HCT116 (cell line): ENCODE results near the gene CCDC83. TPM values are rescaled to one million over a fixed set of nuclear protein-coding genes. Genes with fewer than 3 reads are reported as not detected.

ENCODE experiments used
- ATAC-seq: fragments of 200-7000 bp; cut with Tn5 transposase; 2 replicates; pipeline ENCODE4 v1.9.1; 2020; ENCODE audit warnings: mild to moderate bottlenecking, moderate library complexity
- BruUV-seq: library from RNA; stranded (reverse); fragments of 400-500 nt; replicated peaks from 2 replicates; lab custom pipeline; 2021; lab: Mats Ljungman, UMichigan
- CTCF ChIA-PET: fragments of 300-600 bp; sonication (Branson Sonifier 250); formaldehyde crosslinking; loops from one replicate; lab custom pipeline; 2021; ENCODE audit warnings: antibody characterized with exemption; lab: Charles Lee
- POLR2A ChIA-PET: fragments of 300-600, 350-600 bp; sonication (Branson Sonifier 250); formaldehyde crosslinking; loops from one replicate; lab custom pipeline; 2021; ENCODE audit warnings: antibody characterized with exemption; lab: Charles Lee
- RAD21 ChIA-PET, 2 experiments: fragments of 300-600 bp; sonication (Branson Sonifier 250); formaldehyde crosslinking; loops; one replicate each; lab custom pipeline; 2023; ENCODE audit warnings: low total read pairs in 2 of 2; ENCODE audit not compliant: uncharacterized antibody in 2 of 2, unreplicated experiment in 2 of 2, low non-redundant PET in 1 of 2; lab: Charles Lee
- DNase-seq: peaks from one replicate; pipeline ENCODE4 v3.0.0-alpha.2; 2010; ENCODE audit warnings: low read depth, low spot score
- H2AFZ ChIP-seq: fragments of 200-600 bp; shearing (Covaris generic), sonication (generic); 2 replicates; pipeline ENCODE4 v1.6.1; 2017; ENCODE audit warnings: low read depth, mixed run types, mixed read lengths, antibody characterized with exemption, low read length; ENCODE audit not compliant: poor library complexity, severe bottlenecking
- H3K27ac ChIP-seq: 2 replicates; pipeline ENCODE4 v1.5.1; 2012; ENCODE audit warnings: low read depth, low read length
- H3K27me3 ChIP-seq: fragments of 200-600 bp; sonication (generic); 2 replicates; pipeline ENCODE4 v1.6.1; 2016; ENCODE audit warnings: mixed run types, low read length, mixed read lengths; ENCODE audit not compliant: insufficient read depth
- H3K36me3 ChIP-seq, 2 experiments: fragments of 200-500 bp in 1 of 2; fragments of 200-600 bp in 1 of 2; sonication (Bioruptor generic) in 1 of 2; sonication (generic) in 1 of 2; 2 replicates each; pipeline versions ENCODE4 v1.5.1 to v1.6.1; 2014 to 2016; ENCODE audit warnings: low read length in 2 of 2, inconsistent platforms in 1 of 2, mixed read lengths in 1 of 2, mixed run types in 1 of 2; ENCODE audit not compliant: insufficient read depth in 2 of 2, control insufficient read depth in 1 of 2
- H3K4me1 ChIP-seq, 2 experiments: fragments of 200-600 bp in 1 of 2; sonication (generic) in 1 of 2; 2 replicates each; pipeline versions ENCODE4 v1.5.1 to v1.6.1; 2012 to 2017; ENCODE audit warnings: low read length in 2 of 2, inconsistent platforms in 1 of 2, mild to moderate bottlenecking in 1 of 2, mixed read lengths in 1 of 2, mixed run types in 1 of 2, moderate library complexity in 1 of 2; ENCODE audit not compliant: insufficient read depth in 2 of 2, control insufficient read depth in 1 of 2
- H3K4me2 ChIP-seq: fragments of 200-600 bp; sonication (generic); 2 replicates; pipeline ENCODE4 v1.6.1; 2017; ENCODE audit warnings: mixed run types, low read length, mixed read lengths
- H3K4me3 ChIP-seq, 2 experiments: fragments of 200-600 bp in 1 of 2; sonication (generic) in 1 of 2; replicated peaks in 1 of 2; 2 replicates each; pipeline ENCODE4 v1.5.1; 2011 to 2016; ENCODE audit warnings: low read length in 2 of 2, control low read depth in 1 of 2, low read depth in 1 of 2, mild to moderate bottlenecking in 1 of 2, mixed read lengths in 1 of 2, mixed run types in 1 of 2
- H3K79me2 ChIP-seq: fragments of 200-600 bp; sonication (generic); 2 replicates; pipeline ENCODE4 v1.6.1; 2017; ENCODE audit warnings: mild to moderate bottlenecking, mixed run types, low read length, moderate library complexity, mixed read lengths; ENCODE audit not compliant: insufficient read depth
- H3K9ac ChIP-seq: fragments of 200-600 bp; sonication (generic); 2 replicates; pipeline ENCODE4 v1.6.1; 2016; ENCODE audit warnings: low read length, mixed read lengths
- H3K9me2 ChIP-seq: fragments of 200-600 bp; sonication (generic), shearing (Covaris generic); 2 replicates; pipeline ENCODE4 v1.6.1; 2017; ENCODE audit warnings: mixed run types, mild to moderate bottlenecking, moderate library complexity; ENCODE audit not compliant: insufficient read depth
- H3K9me3 ChIP-seq, 2 experiments: fragments of 200-500 bp in 1 of 2; fragments of 200-600 bp in 1 of 2; sonication (Bioruptor generic) in 1 of 2; sonication (generic) in 1 of 2; 2 replicates each; pipeline ENCODE4 v1.6.1; 2014 to 2017; ENCODE audit warnings: low read length in 2 of 2, mixed read lengths in 2 of 2, inconsistent platforms in 1 of 2, low read depth in 1 of 2, mild to moderate bottlenecking in 1 of 2, mixed run types in 1 of 2, moderate library complexity in 1 of 2; ENCODE audit not compliant: control insufficient read depth in 1 of 2, insufficient read depth in 1 of 2
- H4K20me1 ChIP-seq: fragments of 200-600 bp; sonication (generic), shearing (Covaris generic); 2 replicates; pipeline ENCODE4 v1.6.1; 2017; ENCODE audit warnings: mixed run types, mild to moderate bottlenecking, moderate library complexity; ENCODE audit not compliant: insufficient read depth
- CBX3 ChIP-seq: IDR thresholded peaks from 2 replicates; pipeline ENCODE4 v1.6.1; 2012; ENCODE audit warnings: low read depth
- CEBPB ChIP-seq: IDR thresholded peaks from 2 replicates; pipeline ENCODE4 v1.6.1; 2012; ENCODE audit warnings: low read depth
- EGR1 ChIP-seq: IDR thresholded peaks from 2 replicates; pipeline ENCODE4 v1.6.1; 2012; ENCODE audit warnings: low read depth
- ELF1 ChIP-seq: IDR thresholded peaks from 2 replicates; pipeline ENCODE4 v1.6.1; 2012; ENCODE audit warnings: low read depth, borderline replicate concordance
- EZH2 ChIP-seq: fragments of 200-600 bp; sonication (generic); IDR thresholded peaks from 2 replicates; pipeline ENCODE4 v1.6.1; 2017; ENCODE audit warnings: antibody characterized with exemption, mixed run types
- EZH2phosphoT487 ChIP-seq: fragments of 200-600 bp; IDR thresholded peaks from 2 replicates; pipeline ENCODE4 v1.6.1; 2018; ENCODE audit warnings: antibody characterized with exemption, borderline replicate concordance
- FOSL1 ChIP-seq: IDR thresholded peaks from 2 replicates; pipeline ENCODE4 v1.6.1; 2012; ENCODE audit warnings: low read depth
- JUND ChIP-seq: IDR thresholded peaks from 2 replicates; pipeline ENCODE4 v1.6.1; 2012
- POLR2AphosphoS5 ChIP-seq: IDR thresholded peaks from 2 replicates; pipeline ENCODE4 v1.6.1; 2011; ENCODE audit warnings: mild to moderate bottlenecking, low read depth, low read length, moderate library complexity
- RAD21 ChIP-seq: IDR thresholded peaks from 2 replicates; pipeline ENCODE4 v1.6.1; 2012; ENCODE audit warnings: low read depth, mild to moderate bottlenecking
- SP1 ChIP-seq: IDR thresholded peaks from 2 replicates; pipeline ENCODE4 v1.6.1; 2012; ENCODE audit warnings: low read depth
- SRF ChIP-seq: IDR thresholded peaks from 2 replicates; pipeline ENCODE4 v1.6.1; 2012; ENCODE audit warnings: low read depth
- ZFX ChIP-seq: fragments of 450-650 bp; IDR thresholded peaks from 2 replicates; pipeline ENCODE4 v1.6.1; 2017
- intact Hi-C: fragments of 100-400 bp; cut with micrococcal nuclease; formaldehyde crosslinking; loops from 2 replicates; pipeline ENCODE4 v1.10.0; 2022
- total RNA-seq: library from RNA; stranded (reverse); gene quantifications from one replicate; pipeline ENCODE4 v1.2.1, GENCODE V29; 2021; ENCODE audit not compliant: unreplicated experiment
- TF ChIP-seq, protein P1 (sequence below): IDR thresholded peaks from 2 replicates; pipeline ENCODE4 v1.6.1; 2011; ENCODE audit warnings: mild to moderate bottlenecking, low read length, moderate library complexity; ENCODE audit not compliant: insufficient replicate concordance; ENCODE audit errors: extremely low read depth
- TF ChIP-seq, protein P2 (sequence below): IDR thresholded peaks from 2 replicates; pipeline ENCODE4 v1.6.1; 2012
- TF ChIP-seq, protein P3 (sequence below): IDR thresholded peaks from 2 replicates; pipeline ENCODE4 v1.6.1; 2012; ENCODE audit warnings: low read depth
- TF ChIP-seq, protein P4 (sequence below): IDR thresholded peaks from 2 replicates; pipeline ENCODE4 v1.6.1; 2012
- TF ChIP-seq, protein P5 (sequence below), 3 experiments: fragments of 200-600 bp in 1 of 3; sonication (generic) in 1 of 3; IDR thresholded peaks in 2 of 3; conservative IDR thresholded peaks in 1 of 3; 2 replicates each; pipeline ENCODE4 v1.5.1; 2012 to 2017; ENCODE audit warnings: low read depth in 2 of 3, low read length in 2 of 3, antibody characterized with exemption in 1 of 3, borderline replicate concordance in 1 of 3, control low read depth in 1 of 3, mild to moderate bottlenecking in 1 of 3, mixed read lengths in 1 of 3, mixed run types in 1 of 3, moderate library complexity in 1 of 3; ENCODE audit not compliant: insufficient read depth in 1 of 3

The CCDC83 gene
- total RNA-seq, 1 experiment from 2014 or later: not detected

DNA sequence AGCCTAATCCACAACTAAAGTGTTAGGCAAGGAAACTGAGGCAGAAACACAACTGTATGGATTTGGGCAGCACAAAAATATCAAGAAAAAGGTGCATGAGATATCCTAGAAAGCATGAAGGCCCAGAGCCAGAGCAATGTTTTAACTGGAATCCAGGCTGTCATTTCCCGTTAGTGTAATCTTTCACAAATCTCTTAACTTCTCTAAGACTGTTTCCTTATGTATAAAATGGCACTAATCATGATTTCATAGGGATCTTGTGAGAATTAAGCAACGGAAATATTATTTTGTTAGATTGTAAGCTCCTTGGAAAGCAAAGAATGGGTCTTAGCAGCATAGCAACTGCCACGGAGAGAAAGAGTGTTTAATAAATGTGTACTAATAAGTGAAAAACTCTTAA, 29.6 kb upstream of the CCDC83 start:
- no peaks in the 10 kb centered on the region for H3K27me3 ChIP-seq
- ChIA-PET RAD21 (no interaction called here), CTCF (no interaction called here), POLR2A (no interaction called here)
- no peak overlapping the region for H3K27ac ChIP-seq
- no peaks in the 10 kb centered on the region for H3K79me2 ChIP-seq
- TF ChIP-seq, protein P1, sequence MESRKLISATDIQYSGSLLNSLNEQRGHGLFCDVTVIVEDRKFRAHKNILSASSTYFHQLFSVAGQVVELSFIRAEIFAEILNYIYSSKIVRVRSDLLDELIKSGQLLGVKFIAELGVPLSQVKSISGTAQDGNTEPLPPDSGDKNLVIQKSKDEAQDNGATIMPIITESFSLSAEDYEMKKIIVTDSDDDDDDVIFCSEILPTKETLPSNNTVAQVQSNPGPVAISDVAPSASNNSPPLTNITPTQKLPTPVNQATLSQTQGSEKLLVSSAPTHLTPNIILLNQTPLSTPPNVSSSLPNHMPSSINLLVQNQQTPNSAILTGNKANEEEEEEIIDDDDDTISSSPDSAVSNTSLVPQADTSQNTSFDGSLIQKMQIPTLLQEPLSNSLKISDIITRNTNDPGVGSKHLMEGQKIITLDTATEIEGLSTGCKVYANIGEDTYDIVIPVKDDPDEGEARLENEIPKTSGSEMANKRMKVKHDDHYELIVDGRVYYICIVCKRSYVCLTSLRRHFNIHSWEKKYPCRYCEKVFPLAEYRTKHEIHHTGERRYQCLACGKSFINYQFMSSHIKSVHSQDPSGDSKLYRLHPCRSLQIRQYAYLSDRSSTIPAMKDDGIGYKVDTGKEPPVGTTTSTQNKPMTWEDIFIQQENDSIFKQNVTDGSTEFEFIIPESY: no peak
- TF ChIP-seq JUND: no peak
- TF ChIP-seq, protein P2, sequence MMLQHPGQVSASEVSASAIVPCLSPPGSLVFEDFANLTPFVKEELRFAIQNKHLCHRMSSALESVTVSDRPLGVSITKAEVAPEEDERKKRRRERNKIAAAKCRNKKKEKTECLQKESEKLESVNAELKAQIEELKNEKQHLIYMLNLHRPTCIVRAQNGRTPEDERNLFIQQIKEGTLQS: no peak
- no peak for TF ChIP-seq FOSL1
- TF ChIP-seq RAD21: no peak
- no peak for TF ChIP-seq EZH2
- TF ChIP-seq SRF: no peak
- TF ChIP-seq, protein P3, sequence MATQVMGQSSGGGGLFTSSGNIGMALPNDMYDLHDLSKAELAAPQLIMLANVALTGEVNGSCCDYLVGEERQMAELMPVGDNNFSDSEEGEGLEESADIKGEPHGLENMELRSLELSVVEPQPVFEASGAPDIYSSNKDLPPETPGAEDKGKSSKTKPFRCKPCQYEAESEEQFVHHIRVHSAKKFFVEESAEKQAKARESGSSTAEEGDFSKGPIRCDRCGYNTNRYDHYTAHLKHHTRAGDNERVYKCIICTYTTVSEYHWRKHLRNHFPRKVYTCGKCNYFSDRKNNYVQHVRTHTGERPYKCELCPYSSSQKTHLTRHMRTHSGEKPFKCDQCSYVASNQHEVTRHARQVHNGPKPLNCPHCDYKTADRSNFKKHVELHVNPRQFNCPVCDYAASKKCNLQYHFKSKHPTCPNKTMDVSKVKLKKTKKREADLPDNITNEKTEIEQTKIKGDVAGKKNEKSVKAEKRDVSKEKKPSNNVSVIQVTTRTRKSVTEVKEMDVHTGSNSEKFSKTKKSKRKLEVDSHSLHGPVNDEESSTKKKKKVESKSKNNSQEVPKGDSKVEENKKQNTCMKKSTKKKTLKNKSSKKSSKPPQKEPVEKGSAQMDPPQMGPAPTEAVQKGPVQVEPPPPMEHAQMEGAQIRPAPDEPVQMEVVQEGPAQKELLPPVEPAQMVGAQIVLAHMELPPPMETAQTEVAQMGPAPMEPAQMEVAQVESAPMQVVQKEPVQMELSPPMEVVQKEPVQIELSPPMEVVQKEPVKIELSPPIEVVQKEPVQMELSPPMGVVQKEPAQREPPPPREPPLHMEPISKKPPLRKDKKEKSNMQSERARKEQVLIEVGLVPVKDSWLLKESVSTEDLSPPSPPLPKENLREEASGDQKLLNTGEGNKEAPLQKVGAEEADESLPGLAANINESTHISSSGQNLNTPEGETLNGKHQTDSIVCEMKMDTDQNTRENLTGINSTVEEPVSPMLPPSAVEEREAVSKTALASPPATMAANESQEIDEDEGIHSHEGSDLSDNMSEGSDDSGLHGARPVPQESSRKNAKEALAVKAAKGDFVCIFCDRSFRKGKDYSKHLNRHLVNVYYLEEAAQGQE: no peak
- TF ChIP-seq, protein P4, sequence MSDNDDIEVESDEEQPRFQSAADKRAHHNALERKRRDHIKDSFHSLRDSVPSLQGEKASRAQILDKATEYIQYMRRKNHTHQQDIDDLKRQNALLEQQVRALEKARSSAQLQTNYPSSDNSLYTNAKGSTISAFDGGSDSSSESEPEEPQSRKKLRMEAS: no peak
- no peak for TF ChIP-seq EGR1
- TF ChIP-seq CEBPB: no peak
- no peak for TF ChIP-seq CBX3
- no peak for TF ChIP-seq ZFX
- TF ChIP-seq, protein P5, sequence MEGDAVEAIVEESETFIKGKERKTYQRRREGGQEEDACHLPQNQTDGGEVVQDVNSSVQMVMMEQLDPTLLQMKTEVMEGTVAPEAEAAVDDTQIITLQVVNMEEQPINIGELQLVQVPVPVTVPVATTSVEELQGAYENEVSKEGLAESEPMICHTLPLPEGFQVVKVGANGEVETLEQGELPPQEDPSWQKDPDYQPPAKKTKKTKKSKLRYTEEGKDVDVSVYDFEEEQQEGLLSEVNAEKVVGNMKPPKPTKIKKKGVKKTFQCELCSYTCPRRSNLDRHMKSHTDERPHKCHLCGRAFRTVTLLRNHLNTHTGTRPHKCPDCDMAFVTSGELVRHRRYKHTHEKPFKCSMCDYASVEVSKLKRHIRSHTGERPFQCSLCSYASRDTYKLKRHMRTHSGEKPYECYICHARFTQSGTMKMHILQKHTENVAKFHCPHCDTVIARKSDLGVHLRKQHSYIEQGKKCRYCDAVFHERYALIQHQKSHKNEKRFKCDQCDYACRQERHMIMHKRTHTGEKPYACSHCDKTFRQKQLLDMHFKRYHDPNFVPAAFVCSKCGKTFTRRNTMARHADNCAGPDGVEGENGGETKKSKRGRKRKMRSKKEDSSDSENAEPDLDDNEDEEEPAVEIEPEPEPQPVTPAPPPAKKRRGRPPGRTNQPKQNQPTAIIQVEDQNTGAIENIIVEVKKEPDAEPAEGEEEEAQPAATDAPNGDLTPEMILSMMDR (IDR thresholded peaks at IDR 0.05 in 2 of 3, conservative IDR thresholded peaks at IDR 0.05 in 1 of 3; ENCODE audit: borderline replicate concordance in 1 of 3, insufficient read depth in 1 of 3, low read depth in 2 of 3, low read length in 2 of 3): no peak
- no peak for TF ChIP-seq EZH2phosphoT487
- no peak for TF ChIP-seq POLR2AphosphoS5
- no peak for TF ChIP-seq SP1
- TF ChIP-seq ELF1: no peak
- no peak overlapping the region for H3K9ac ChIP-seq
- H3K36me3 ChIP-seq: no peaks in the 10 kb centered on the region
- H3K4me1 ChIP-seq: peaks cover 26 to 60% of the 10 kb centered on the region in 2 experiments
- H2AFZ ChIP-seq: no peak overlapping the region
- H3K9me2 ChIP-seq: no peaks in the 10 kb centered on the region
- H3K9me3 ChIP-seq: no peaks in the 10 kb centered on the region
- intact Hi-C loops: loop anchor here (2.0 to 10.0 kb wide), 3 partner anchors 131 to 228 kb away; partner anchors contain the start of gene CREBZF
- peak overlapping the region; percentile 22; the same call in 1 of the 2 replicates for H3K4me2 ChIP-seq
- no peaks in the 10 kb centered on the region for H4K20me1 ChIP-seq
- BruUV-seq: no TSS peak
- DNase-seq: no peak
- ATAC-seq: no peak
- no peak overlapping the region for H3K4me3 ChIP-seq
